Measurements from ENCODE around the gene GDI2.

DNA sequence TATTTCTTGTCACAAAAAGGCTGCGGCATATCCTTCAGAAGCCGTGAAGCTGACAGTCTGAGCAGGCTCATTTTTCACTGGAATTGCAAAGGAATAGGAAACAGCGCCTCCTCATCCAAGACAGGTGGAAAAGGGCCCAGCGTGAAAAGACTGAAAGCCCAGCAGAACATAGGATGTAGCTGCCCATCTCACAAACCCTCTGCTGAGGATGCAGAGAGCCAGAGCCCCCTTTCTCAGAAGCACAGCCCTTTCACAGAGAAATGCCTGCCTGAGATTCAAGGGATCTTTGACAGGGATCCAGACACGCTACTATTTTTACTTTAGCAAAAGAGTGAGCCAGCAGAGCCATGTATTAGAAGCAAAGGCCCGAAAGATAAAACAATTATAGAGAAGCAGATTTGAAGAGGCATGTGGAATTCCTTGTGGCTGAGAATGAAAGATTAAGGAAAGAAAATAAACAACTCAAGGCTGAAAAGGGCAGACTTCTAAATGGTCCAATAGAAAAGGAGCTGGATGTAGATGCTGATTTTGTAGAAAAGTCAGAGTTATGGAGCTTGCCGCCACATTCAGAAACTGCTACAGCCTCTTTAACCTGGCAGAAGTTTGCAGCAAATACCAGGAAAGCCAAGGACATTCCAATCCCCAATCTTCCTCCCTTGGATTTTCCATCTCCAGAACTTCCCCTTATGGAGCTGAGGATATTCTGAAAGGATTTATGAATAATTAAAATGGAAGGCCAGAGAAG lies 36.9 kb downstream of the GDI2 start:
- TF ChIP-seq, protein P1, sequence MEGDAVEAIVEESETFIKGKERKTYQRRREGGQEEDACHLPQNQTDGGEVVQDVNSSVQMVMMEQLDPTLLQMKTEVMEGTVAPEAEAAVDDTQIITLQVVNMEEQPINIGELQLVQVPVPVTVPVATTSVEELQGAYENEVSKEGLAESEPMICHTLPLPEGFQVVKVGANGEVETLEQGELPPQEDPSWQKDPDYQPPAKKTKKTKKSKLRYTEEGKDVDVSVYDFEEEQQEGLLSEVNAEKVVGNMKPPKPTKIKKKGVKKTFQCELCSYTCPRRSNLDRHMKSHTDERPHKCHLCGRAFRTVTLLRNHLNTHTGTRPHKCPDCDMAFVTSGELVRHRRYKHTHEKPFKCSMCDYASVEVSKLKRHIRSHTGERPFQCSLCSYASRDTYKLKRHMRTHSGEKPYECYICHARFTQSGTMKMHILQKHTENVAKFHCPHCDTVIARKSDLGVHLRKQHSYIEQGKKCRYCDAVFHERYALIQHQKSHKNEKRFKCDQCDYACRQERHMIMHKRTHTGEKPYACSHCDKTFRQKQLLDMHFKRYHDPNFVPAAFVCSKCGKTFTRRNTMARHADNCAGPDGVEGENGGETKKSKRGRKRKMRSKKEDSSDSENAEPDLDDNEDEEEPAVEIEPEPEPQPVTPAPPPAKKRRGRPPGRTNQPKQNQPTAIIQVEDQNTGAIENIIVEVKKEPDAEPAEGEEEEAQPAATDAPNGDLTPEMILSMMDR (IDR thresholded peaks at IDR 0.05; ENCODE audit: low read depth, low read length): no peak
- TF ChIP-seq EZH2phosphoT487 (IDR thresholded peaks at IDR 0.05; ENCODE audit: low read depth): no peak
